ENCODE measurements around the gene ADISSP. TPM values are rescaled to one million over a fixed set of nuclear protein-coding genes. Genes with fewer than 3 reads are reported as not detected.

The ADISSP gene
- total and polyA plus RNA-seq, 12 donors = 7.7 to 21.0 (median 11.3) TPM

GRCh38 chr20:3719046-3719445, 48.5 kb downstream of the ADISSP start:
- WGBS, 2 donors = 89 to 90% methylated on average over 4 of the region's 4 CpGs
- intact Hi-C loops (cut with DNase I) = loop anchor here in 5 of 10 donors (5.0 to 10.0 kb wide), 3 partner anchors 33 to 154 kb away; partner anchors contain the start of gene ADISSP (in 4 of the 5)
- DNase-seq = no peak
- no peak overlapping the region for H3K27ac ChIP-seq
- H3K36me3 ChIP-seq = no peaks in the 10 kb centered on the region
- H3K4me1 ChIP-seq = peaks cover 0 to 8% (median 0%) of the 10 kb centered on the region in 9 donors
- no peaks in the 10 kb centered on the region for H3K9me3 ChIP-seq
- H3K4me3 ChIP-seq = no peak overlapping the region
- no peak for ATAC-seq
- peaks cover 0 to 4% (median 0%) of the 10 kb centered on the region in 7 donors for H3K27me3 ChIP-seq
- TF ChIP-seq CTCF (IDR thresholded peaks at IDR 0.05) = no peak

- H3K27ac ChIP-seq = no peak overlapping the region
- H3K27me3 ChIP-seq = peaks cover 0 to 4% (median 0%) of the 10 kb centered on the region in 7 donors
- no peak overlapping the region for H3K4me3 ChIP-seq
- no peaks in the 10 kb centered on the region for H3K9me3 ChIP-seq
- peaks cover 0 to 27% (median under 1%) of the 10 kb centered on the region in 9 donors for H3K4me1 ChIP-seq
- H3K36me3 ChIP-seq = no peaks in the 10 kb centered on the region
- peak in 7 of 8 donors; percentile 55 to 84 (median 73) for ATAC-seq
- intact Hi-C loops (cut with DNase I) = loop anchor here in 5 of 10 donors (5.0 to 10.0 kb wide), 3 partner anchors 36 to 152 kb away; partner anchors contain the start of gene ADISSP (in 4 of the 5)
- WGBS, 2 donors = 78 to 85% methylated on average over 4 of the region's 4 CpGs
- TF ChIP-seq CTCF (IDR thresholded peaks at IDR 0.05) = peak; percentile 52 to 86 (median 78)
- DNase-seq = peak; percentile 46 to 48
Observed at GRCh38 chr20:3716195-3716834, 51.2 kb downstream of the ADISSP start.

GRCh38 chr20:3714092-3714491, 53.5 kb downstream of the ADISSP start:
- no peaks in the 10 kb centered on the region for H3K36me3 ChIP-seq
- H3K9me3 ChIP-seq = no peaks in the 10 kb centered on the region
- TF ChIP-seq CTCF (IDR thresholded peaks at IDR 0.05) = no peak
- H3K4me1 ChIP-seq = peaks cover 3 to 43% (median 14%) of the 10 kb centered on the region in 9 donors
- H3K4me3 ChIP-seq = no peak overlapping the region
- no peak overlapping the region for H3K27ac ChIP-seq
- H3K27me3 ChIP-seq = peaks cover 0 to 3% (median 0%) of the 10 kb centered on the region in 7 donors
- intact Hi-C loops (cut with DNase I) = loop anchor here in 4 of 10 donors (5.0 to 10.0 kb wide), 3 partner anchors 37 to 152 kb away; no protein-coding TSS in a partner anchor
- 68 to 75% methylated on average over 4 of the region's 4 CpGs for WGBS, 2 donors
- DNase-seq = no peak
- peak in 4 of 8 donors; percentile 30 to 43 (median 34) for ATAC-seq

GRCh38 chr20:3712279-3712873, 55.2 kb downstream of the ADISSP start, which contains the start of gene SIGLEC1:
SIGLEC1 (minus strand) TSS chr20:3712600; CDS start chr20:3707128, 5,472 bp downstream.
- H3K27ac ChIP-seq = peak within 1 kb of the TSS in 1 of 10 donors; percentile 75
- WGBS, 2 donors = 78 to 80% methylated on average over 15 of the region's 15 CpGs
- ATAC-seq = peak; percentile 28 to 62 (median 53)
- H3K9me3 ChIP-seq = no peaks in the 10 kb centered on the region
- no peaks in the 10 kb centered on the region for H3K36me3 ChIP-seq
- peak; percentile 55 to 61 for DNase-seq
- no peaks in the 10 kb centered on the region for H3K27me3 ChIP-seq
- peak within 1 kb of the TSS in 6 of 10 donors; percentile 3 to 49 (median 21) for H3K4me3 ChIP-seq
- intact Hi-C loops (cut with DNase I) = loop anchor here in 4 of 10 donors (5.0 to 10.0 kb wide), 3 partner anchors 35 to 150 kb away; no protein-coding TSS in a partner anchor
- H3K4me1 ChIP-seq = peaks cover 3 to 51% (median 14%) of the 10 kb centered on the region in 9 donors
- TF ChIP-seq CTCF (IDR thresholded peaks at IDR 0.05) = no peak

All from heart right ventricle (tissue), 16 donors.